Activated T-helper 9 cell treated with anti-CD3 and anti-CD28 coated beads, Interleukin-2, amount 50 U/mL, for 16 hours (primary cell): ENCODE results near the gene POLR3A.
"Not testable (repeated sequence)": the region's sequence is repeated elsewhere in the genome, so short reads cannot be mapped to it uniquely, and the experiment has no call there.

Experiments used
- DNase-seq: peaks from one replicate; pipeline ENCODE4 v3.0.0-alpha.2; 2020; ENCODE audit warnings: low read depth

POLR3A gene

GRCh38 chr10:78019264-78019663 is 10.1 kb downstream of the POLR3A start:
- DNase-seq, result no peak

- DNase-seq, result no peak
Observed at GRCh38 chr10:78017856-78018255, 11.5 kb downstream of the POLR3A start.

GRCh38 chr10:78015546-78015945 is 13.8 kb downstream of the POLR3A start:
- no peak for DNase-seq

- no peak for DNase-seq
Observed at GRCh38 chr10:78013564-78013963, 15.8 kb downstream of the POLR3A start.

GRCh38 chr10:78011065-78011464 is 18.2 kb downstream of the POLR3A start:
- no peak for DNase-seq

- DNase-seq, result no peak
Observed at GRCh38 chr10:78010278-78010677, 19.0 kb downstream of the POLR3A start.

- no peak for DNase-seq
Observed at GRCh38 chr10:78009662-78010061, 19.7 kb downstream of the POLR3A start.

- DNase-seq, result no peak
Observed at GRCh38 chr10:78007172-78007571, 22.1 kb downstream of the POLR3A start.

GRCh38 chr10:78004215-78005026 is 24.9 kb downstream of the POLR3A start:
- DNase-seq, result no peak

- DNase-seq, result no peak
Observed at GRCh38 chr10:78002541-78003288, 26.6 kb downstream of the POLR3A start.

- no peak for DNase-seq
Observed at GRCh38 chr10:78000956-78001472, 28.3 kb downstream of the POLR3A start.

- no peak for DNase-seq
Observed at GRCh38 chr10:78000206-78000605, 29.1 kb downstream of the POLR3A start.

GRCh38 chr10:77998780-77999179 is 30.5 kb downstream of the POLR3A start:
- not testable (repeated sequence) for DNase-seq

- DNase-seq, result no peak
Observed at GRCh38 chr10:77993620-77994019, 35.7 kb downstream of the POLR3A start.

GRCh38 chr10:77989081-77989724 is 40.1 kb downstream of the POLR3A start:
- no peak for DNase-seq

- DNase-seq, result no peak
Observed at GRCh38 chr10:77987671-77988255, 41.6 kb downstream of the POLR3A start.

- no peak for DNase-seq
Observed at GRCh38 chr10:77984986-77985385, 44.3 kb downstream of the POLR3A start.

GRCh38 chr10:77983384-77984341 is 45.7 kb downstream of the POLR3A start:
- no peak for DNase-seq

GRCh38 chr10:77981281-77981680 is 48.0 kb downstream of the POLR3A start:
- DNase-seq, result no peak

GRCh38 chr10:77979221-77979620 is 50.1 kb downstream of the POLR3A start:
- no peak for DNase-seq

GRCh38 chr10:77978360-77978759 is 51.0 kb downstream of the POLR3A start:
- DNase-seq, result no peak
